ENCODE data around the gene STAMBPL1.
A peak's percentile ranks its signal among the peaks of the same experiment; 100 is the strongest.

Gene STAMBPL1

GRCh38 chr10:88908194-88908593, 28.1 kb downstream of the STAMBPL1 start:
- H3K4me3 Mint-ChIP-seq = no peak overlapping the region
- TF ChIP-seq CTCF (IDR thresholded peaks at IDR 0.05) = no peak
- H3K36me3 Mint-ChIP-seq (ENCODE audit: low read depth) = no peaks in the 10 kb centered on the region
- H3K27ac Mint-ChIP-seq = no peak overlapping the region
- H3K9me3 Mint-ChIP-seq = no peaks in the 10 kb centered on the region
- DNase-seq = no peak
- peaks cover 7% of the 10 kb centered on the region for H3K4me1 Mint-ChIP-seq
- H3K27me3 Mint-ChIP-seq (ENCODE audit: low read depth, poor library complexity) = no peaks in the 10 kb centered on the region

GRCh38 chr10:88911116-88911515, 31.1 kb downstream of the STAMBPL1 start:
- no peak overlapping the region for H3K4me3 Mint-ChIP-seq
- H3K27ac Mint-ChIP-seq = no peak overlapping the region
- H3K27me3 Mint-ChIP-seq (ENCODE audit: low read depth, poor library complexity) = no peaks in the 10 kb centered on the region
- no peaks in the 10 kb centered on the region for H3K9me3 Mint-ChIP-seq
- no peak for TF ChIP-seq CTCF (IDR thresholded peaks at IDR 0.05)
- H3K4me1 Mint-ChIP-seq = peaks cover 13% of the 10 kb centered on the region
- DNase-seq = no peak
- no peaks in the 10 kb centered on the region for H3K36me3 Mint-ChIP-seq (ENCODE audit: low read depth)

GRCh38 chr10:88911851-88912250, 31.8 kb downstream of the STAMBPL1 start:
- no peak for DNase-seq
- Mint-ChIP-seq H3K9me3 (no peaks in the 10 kb centered on the region), H3K4me1 (peaks cover 13% of the 10 kb centered on the region), H3K4me3 (no peak overlapping the region), H3K27me3 (ENCODE audit: low read depth, poor library complexity) (no peaks in the 10 kb centered on the region), H3K36me3 (ENCODE audit: low read depth) (no peaks in the 10 kb centered on the region), H3K27ac (no peak overlapping the region)
- TF ChIP-seq CTCF (IDR thresholded peaks at IDR 0.05) = no peak

GRCh38 chr10:88913127-88913526, 33.1 kb downstream of the STAMBPL1 start:
- H3K4me3 Mint-ChIP-seq = no peak overlapping the region

GRCh38 chr10:88913788-88914187, 33.7 kb downstream of the STAMBPL1 start:
- DNase-seq = no peak
- Mint-ChIP-seq H3K27ac (no peak overlapping the region), H3K27me3 (ENCODE audit: low read depth, poor library complexity) (no peaks in the 10 kb centered on the region), H3K36me3 (ENCODE audit: low read depth) (no peaks in the 10 kb centered on the region), H3K9me3 (no peaks in the 10 kb centered on the region), H3K4me3 (no peak overlapping the region), H3K4me1 (peaks cover 13% of the 10 kb centered on the region)
- no peak for TF ChIP-seq CTCF (IDR thresholded peaks at IDR 0.05)

More at GRCh38 chr10:88913127-88913526, 33.1 kb downstream of the STAMBPL1 start:
- DNase-seq = no peak
- Mint-ChIP-seq H3K9me3 (no peaks in the 10 kb centered on the region), H3K27me3 (ENCODE audit: low read depth, poor library complexity) (no peaks in the 10 kb centered on the region), H3K4me1 (peaks cover 13% of the 10 kb centered on the region), H3K36me3 (ENCODE audit: low read depth) (no peaks in the 10 kb centered on the region), H3K27ac (peak overlapping the region; percentile 44)
- no peak for TF ChIP-seq CTCF (IDR thresholded peaks at IDR 0.05)

- H3K4me1 Mint-ChIP-seq = peaks cover 13% of the 10 kb centered on the region
- DNase-seq = no peak
- no peak overlapping the region for H3K4me3 Mint-ChIP-seq
- no peaks in the 10 kb centered on the region for H3K27me3 Mint-ChIP-seq (ENCODE audit: low read depth, poor library complexity)
- H3K27ac Mint-ChIP-seq = no peak overlapping the region
- no peak for TF ChIP-seq CTCF (IDR thresholded peaks at IDR 0.05)
- H3K9me3 Mint-ChIP-seq = no peaks in the 10 kb centered on the region
- no peaks in the 10 kb centered on the region for H3K36me3 Mint-ChIP-seq (ENCODE audit: low read depth)
Measured at GRCh38 chr10:88915781-88916180, 35.7 kb downstream of the STAMBPL1 start.
